Peyer's patch (tissue), 4 donors: Measurements from ENCODE around the gene MMEL1. TPM values are rescaled to one million over a fixed set of nuclear protein-coding genes. Genes with fewer than 3 reads are reported as not detected.

Source experiments
- DNase-seq, 3 donors: peaks; one replicate each; pipeline ENCODE4 v3.0.0-alpha.2; 2017 to 2019
- H3K27ac ChIP-seq, 4 donors: fragments of 200-600 bp; sonication (generic); one replicate each; pipeline ENCODE4 v1.5.1; 2016 to 2019
- H3K27me3 ChIP-seq, 2 donors: fragments of 200-600 bp; sonication (generic); one replicate each; pipeline ENCODE4 v1.5.1; 2019
- H3K36me3 ChIP-seq, 3 donors: fragments of 200-600 bp; sonication (generic); one replicate each; pipeline ENCODE4 v1.5.1; 2016 to 2019
- H3K4me1 ChIP-seq, 4 donors: fragments of 200-600 bp; sonication (generic); one replicate each; pipeline ENCODE4 v1.5.1; 2016 to 2019
- H3K4me3 ChIP-seq, 4 donors: fragments of 200-600 bp; sonication (generic); 1 replicate in 3 of 4; 2 replicates in 1 of 4; pipeline ENCODE4 v1.5.1; 2016 to 2019; ENCODE audit warnings: mild to moderate bottlenecking in 1 of 4
- H3K9me3 ChIP-seq, 4 donors: fragments of 200-600 bp; sonication (generic); one replicate each; pipeline ENCODE4 v1.5.1; 2016 to 2019; ENCODE audit warnings: mild to moderate bottlenecking in 1 of 4
- POLR2A ChIP-seq, 2 donors: fragments of 450-650 bp; IDR thresholded peaks; one replicate each; pipeline ENCODE4 v1.5.1; 2017; ENCODE audit warnings: antibody characterized with exemption in 2 of 2, mild to moderate bottlenecking in 2 of 2, moderate library complexity in 2 of 2
- total RNA-seq, 4 donors: library from RNA; depleted of rRNA; stranded (reverse); fragments of >200 nt; gene quantifications; one replicate each; pipeline ENCODE4 v1.1.0, GENCODE V29; 2016
- TF ChIP-seq, protein P1 (sequence below), 6 experiments: fragments of 450-650 bp in 4 of 6; fragments of 200-600 bp in 2 of 6; sonication (generic) in 1 of 6; IDR thresholded peaks; one replicate each; pipeline ENCODE4 v1.5.1; 2017 to 2019; ENCODE audit warnings: antibody characterized with exemption in 6 of 6, mild to moderate bottlenecking in 3 of 6, moderate library complexity in 1 of 6

The MMEL1 gene
- total RNA-seq, 4 donors from 2014 or later, result 7.4 to 51.7 (median 27.4) TPM

DNA sequence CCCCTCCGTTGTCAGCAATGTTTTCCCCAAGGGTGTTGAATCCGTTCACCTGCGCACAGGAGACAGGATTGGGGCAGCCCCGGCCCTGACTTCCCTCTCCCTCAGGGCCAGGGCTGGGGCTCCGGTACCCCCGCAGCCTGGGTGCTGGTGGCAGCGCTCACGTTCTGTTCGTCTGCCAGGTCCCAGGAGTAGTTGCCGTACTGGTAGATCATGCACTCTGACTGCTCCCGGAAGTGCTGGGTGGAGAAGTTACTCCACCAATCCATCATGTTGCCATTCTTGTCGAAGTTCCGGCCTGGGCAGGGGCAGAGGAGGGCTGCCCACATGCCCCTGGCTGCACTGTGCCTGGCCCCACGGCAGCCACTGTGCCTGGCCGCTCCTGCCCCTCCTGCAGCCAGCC is 40.1 kb downstream of the MMEL1 start:
- no peaks in the 10 kb centered on the region for H3K27me3 ChIP-seq
- H3K27ac ChIP-seq, result peak overlapping the region in 1 of 4 donors; percentile 59
- DNase-seq, result peak in 2 of 3 donors; percentile 58 to 60
- no peaks in the 10 kb centered on the region for H3K9me3 ChIP-seq
- TF ChIP-seq POLR2A (IDR thresholded peaks at IDR 0.05), result peak; percentile 27 to 30
- TF ChIP-seq, protein P1, sequence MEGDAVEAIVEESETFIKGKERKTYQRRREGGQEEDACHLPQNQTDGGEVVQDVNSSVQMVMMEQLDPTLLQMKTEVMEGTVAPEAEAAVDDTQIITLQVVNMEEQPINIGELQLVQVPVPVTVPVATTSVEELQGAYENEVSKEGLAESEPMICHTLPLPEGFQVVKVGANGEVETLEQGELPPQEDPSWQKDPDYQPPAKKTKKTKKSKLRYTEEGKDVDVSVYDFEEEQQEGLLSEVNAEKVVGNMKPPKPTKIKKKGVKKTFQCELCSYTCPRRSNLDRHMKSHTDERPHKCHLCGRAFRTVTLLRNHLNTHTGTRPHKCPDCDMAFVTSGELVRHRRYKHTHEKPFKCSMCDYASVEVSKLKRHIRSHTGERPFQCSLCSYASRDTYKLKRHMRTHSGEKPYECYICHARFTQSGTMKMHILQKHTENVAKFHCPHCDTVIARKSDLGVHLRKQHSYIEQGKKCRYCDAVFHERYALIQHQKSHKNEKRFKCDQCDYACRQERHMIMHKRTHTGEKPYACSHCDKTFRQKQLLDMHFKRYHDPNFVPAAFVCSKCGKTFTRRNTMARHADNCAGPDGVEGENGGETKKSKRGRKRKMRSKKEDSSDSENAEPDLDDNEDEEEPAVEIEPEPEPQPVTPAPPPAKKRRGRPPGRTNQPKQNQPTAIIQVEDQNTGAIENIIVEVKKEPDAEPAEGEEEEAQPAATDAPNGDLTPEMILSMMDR (IDR thresholded peaks at IDR 0.05), result no peak
- peaks cover 0 to 31% (median 4%) of the 10 kb centered on the region in 4 donors for H3K4me1 ChIP-seq
- peaks cover 0 to 14% (median 0%) of the 10 kb centered on the region in 3 donors for H3K36me3 ChIP-seq
- H3K4me3 ChIP-seq, result peak overlapping the region in 2 of 4 donors; percentile 17 to 29

DNA sequence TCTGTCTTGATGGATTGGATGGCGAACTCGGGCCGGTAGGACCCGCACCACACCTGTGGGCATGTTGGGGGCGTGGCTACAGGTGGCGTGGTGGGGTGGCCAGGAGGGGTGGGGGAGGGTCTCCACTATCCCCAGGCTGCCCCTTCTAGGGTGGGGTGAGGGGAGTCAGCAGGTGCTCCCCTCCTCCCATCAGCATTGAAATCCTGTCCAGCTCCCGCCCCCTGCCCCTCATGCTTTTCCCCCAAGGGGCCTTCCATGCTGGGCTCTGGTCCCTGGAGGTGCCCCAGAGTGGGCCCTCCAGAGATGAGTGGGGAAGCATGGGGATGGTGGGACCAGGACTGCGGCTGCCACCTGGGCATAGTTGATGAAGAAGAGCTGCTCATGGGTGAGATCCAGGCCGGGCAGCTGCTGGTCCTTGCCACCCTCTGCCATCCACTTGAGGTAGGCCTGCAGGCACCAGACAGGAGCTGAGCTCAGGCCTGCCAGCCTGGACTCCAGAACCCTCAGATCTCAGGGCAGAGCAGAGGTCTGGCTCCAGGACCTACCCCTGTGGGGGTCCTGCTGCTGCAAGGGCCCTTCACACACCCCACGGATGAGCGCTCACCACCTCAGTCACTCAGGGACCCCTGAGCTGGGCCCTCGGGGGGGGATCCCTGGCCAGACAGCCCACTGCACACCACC is 41.1 kb downstream of the MMEL1 start:
- TF ChIP-seq, protein P1 (IDR thresholded peaks at IDR 0.05), result no peak
- TF ChIP-seq POLR2A (IDR thresholded peaks at IDR 0.05), result no peak
- no peak overlapping the region for H3K4me3 ChIP-seq
- H3K36me3 ChIP-seq, result peaks cover 0 to 14% (median 0%) of the 10 kb centered on the region in 3 donors
- peak in 2 of 3 donors; percentile 40 to 44 for DNase-seq
- H3K9me3 ChIP-seq, result no peaks in the 10 kb centered on the region
- no peak overlapping the region for H3K27ac ChIP-seq
- no peaks in the 10 kb centered on the region for H3K27me3 ChIP-seq
- H3K4me1 ChIP-seq, result peaks cover 0 to 37% (median 8%) of the 10 kb centered on the region in 4 donors

DNA sequence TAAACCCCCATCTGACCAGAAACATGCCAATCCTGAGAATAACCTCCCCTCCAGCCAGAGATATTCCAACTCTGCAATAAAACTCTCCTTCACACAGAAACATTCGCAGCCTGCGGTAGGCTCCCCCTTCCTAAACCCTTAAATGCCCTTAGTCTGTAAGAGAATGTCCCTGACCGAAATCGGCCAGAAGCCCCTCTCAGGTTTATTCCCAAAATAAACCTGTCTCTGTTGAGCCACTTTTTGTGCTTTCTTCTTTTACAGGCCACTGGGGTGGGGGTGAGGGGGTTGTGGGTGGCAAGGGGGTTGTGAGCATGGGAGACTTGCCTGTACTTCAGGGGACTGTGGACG is 41.6 kb downstream of the MMEL1 start:
- peaks cover 0 to 14% (median 0%) of the 10 kb centered on the region in 3 donors for H3K36me3 ChIP-seq
- H3K4me3 ChIP-seq, result no peak overlapping the region
- no peaks in the 10 kb centered on the region for H3K27me3 ChIP-seq
- H3K4me1 ChIP-seq, result peaks cover 0 to 37% (median 8%) of the 10 kb centered on the region in 4 donors
- no peak overlapping the region for H3K27ac ChIP-seq
- H3K9me3 ChIP-seq, result no peaks in the 10 kb centered on the region
- no peak for DNase-seq
- TF ChIP-seq, protein P1 (IDR thresholded peaks at IDR 0.05), result no peak
- TF ChIP-seq POLR2A (IDR thresholded peaks at IDR 0.05), result no peak

DNA sequence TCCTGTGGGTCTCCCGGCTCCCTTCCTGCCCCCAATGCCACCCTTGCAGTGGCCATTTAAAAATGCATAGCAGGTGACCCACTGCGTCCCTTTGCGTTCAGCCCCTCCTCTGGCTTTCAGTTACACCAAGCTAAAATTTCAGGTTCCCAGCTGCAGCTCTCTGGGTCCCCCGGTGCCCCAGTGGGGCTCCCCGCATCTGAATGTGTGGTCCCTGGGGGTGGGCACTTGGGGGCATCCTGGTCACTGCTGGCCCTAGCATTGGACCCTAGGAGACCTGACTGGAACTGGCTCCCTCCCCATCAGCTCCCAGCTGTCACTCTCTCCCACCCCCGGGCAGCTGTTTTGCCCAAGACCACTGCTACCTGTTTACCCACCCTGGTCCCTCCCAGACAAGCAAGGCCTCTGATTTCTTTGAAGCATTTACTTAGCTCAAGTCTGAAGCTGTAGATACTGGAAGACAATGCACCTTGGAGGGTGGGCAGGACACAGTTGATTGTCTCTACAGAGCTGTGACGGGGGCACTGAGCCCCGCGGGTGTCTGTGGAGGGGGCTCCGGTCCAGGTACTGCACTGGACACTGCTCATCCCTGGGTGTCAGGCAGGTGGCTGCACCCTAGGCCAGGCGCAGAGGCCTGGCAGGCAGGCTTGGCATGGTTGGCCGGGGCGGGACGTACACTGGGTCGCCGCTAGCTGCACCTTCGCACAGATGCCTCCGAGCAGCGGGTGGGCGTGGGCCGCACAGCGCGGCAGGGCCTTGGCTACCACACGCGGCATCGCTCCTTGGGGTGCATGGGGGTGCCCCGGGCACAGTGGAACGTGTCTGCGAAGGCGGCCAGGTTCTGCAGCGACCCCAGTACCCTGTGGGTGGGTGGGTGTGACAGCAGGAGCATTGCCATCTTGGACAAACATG is 42.3 kb downstream of the MMEL1 start:
- Histone ChIP-seq H3K4me1 (peaks cover 0 to 37% (median 8%) of the 10 kb centered on the region in 4 donors), H3K9me3 (no peaks in the 10 kb centered on the region), H3K36me3 (peaks cover 0 to 14% (median 0%) of the 10 kb centered on the region in 3 donors), H3K27ac (no peak overlapping the region), H3K4me3 (no peak overlapping the region), H3K27me3 (no peaks in the 10 kb centered on the region)
- TF ChIP-seq, protein P1 (IDR thresholded peaks at IDR 0.05), result no peak
- TF ChIP-seq POLR2A (IDR thresholded peaks at IDR 0.05), result no peak
- DNase-seq, result peak in 2 of 3 donors; percentile 39 to 45

DNA sequence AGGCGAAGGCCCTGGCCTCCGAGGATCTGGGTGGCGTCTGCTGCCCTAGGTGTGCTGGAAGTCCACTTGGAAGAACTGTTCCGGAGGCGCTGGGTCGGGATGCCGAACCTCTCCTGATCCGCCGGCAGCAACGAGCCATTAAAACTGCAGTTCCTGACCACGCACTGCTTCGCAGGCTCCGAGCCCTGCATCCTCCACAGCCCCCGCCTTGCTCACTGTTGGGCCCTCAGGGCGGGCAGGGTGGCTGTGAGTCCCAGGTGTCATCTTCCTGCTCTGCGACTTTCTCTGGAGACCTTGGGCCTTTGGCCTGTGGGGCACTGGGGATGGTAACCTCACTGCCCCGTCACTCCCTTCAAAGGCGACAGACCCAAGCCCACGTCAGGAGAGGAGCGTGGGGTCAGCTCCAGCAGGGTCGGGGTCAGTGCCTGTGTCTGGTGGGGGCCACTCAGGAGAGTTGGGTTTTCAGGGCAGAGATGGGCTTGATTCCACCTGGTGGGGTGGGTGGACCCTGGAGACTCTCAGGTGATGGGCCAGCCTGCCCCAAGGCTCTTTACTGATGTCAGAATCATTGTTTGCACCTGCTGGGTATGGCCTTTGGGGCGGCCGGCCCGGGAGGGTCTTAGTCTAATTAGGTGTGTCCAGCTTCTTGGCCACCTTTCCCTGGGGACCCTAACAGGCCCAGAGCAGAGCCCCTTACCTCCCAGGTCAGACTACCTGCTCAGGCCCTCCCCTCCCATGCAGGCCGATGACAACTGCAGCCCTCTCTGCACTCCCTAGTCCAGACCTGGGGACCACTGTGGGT is 43.2 kb downstream of the MMEL1 start:
- Histone ChIP-seq H3K36me3 (peaks cover 0 to 14% (median 0%) of the 10 kb centered on the region in 3 donors), H3K4me1 (peaks cover 0 to 45% (median 13%) of the 10 kb centered on the region in 4 donors), H3K27me3 (no peaks in the 10 kb centered on the region), H3K27ac (no peak overlapping the region), H3K9me3 (no peaks in the 10 kb centered on the region), H3K4me3 (no peak overlapping the region)
- peak in 1 of 3 donors; percentile 45 for DNase-seq
- TF ChIP-seq POLR2A (IDR thresholded peaks at IDR 0.05), result no peak
